ENCODE measurements around the gene TMEM59.

The TMEM59 gene

DNA sequence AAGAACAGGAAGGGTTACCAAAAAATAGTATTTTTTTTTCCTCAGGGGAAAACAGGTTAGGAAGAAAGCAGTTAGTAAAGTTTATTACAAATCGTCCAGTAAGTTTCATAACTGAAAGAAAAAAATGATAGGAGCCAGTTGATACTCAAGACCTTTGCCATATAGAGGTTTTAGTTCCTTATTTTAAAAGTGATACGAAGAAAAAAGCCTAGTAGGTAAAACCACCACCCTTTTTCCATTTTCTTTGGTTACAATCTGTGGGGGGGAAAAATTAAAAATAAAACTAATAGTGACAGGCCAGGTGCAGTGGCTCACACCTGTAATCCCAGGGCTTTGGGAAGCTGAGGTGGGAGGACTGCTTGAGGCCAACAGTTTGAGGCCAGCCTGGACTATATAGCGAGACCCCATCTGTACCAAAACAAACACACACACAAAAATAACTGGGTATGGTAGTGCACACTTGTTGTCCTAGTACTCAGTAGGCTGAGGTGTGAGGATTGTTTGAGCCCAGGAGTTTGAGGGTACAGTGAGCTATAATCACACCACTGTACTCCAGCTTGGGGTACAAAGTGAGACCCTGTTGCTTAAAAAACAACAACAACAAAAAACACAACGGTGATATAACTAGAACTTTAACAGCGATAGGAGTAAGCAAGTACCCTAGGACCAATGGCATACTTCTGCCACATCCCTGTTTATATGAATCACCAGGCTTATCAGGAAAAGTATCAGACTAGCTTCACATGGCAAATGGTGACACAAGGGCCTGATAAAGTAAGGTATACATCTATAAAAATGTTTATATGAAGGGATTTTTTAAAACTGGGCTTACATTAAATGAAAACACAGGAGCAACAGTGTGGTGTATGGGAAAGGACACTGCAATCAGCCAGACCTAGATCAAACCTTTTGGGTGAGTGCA lies 5.4 kb downstream of the TMEM59 start:
- no peak overlapping the region for H3K27ac ChIP-seq (ENCODE audit: low read depth, low read length)
- no peak for TF ChIP-seq CTCF (IDR thresholded peaks at IDR 0.05; ENCODE audit: low read depth, low read length, poor library complexity, severe bottlenecking)
- no peak for TF ChIP-seq EZH2phosphoT487 (IDR thresholded peaks at IDR 0.05; ENCODE audit: borderline replicate concordance, low read length)
- no peak overlapping the region for H3K4me3 ChIP-seq (ENCODE audit: low read length)
- H3K9me3 ChIP-seq (ENCODE audit: control insufficient read depth, insufficient read depth, low read length), result no peaks in the 10 kb centered on the region
- H3K79me2 ChIP-seq (ENCODE audit: control insufficient read depth, low read length), result peaks cover 59% of the 10 kb centered on the region
- H4K20me1 ChIP-seq (ENCODE audit: control insufficient read depth, insufficient read depth, low read depth, low read length), result no peaks in the 10 kb centered on the region
- H3K9me2 ChIP-seq (replicated peaks; ENCODE audit: control insufficient read depth, low read length), result no peaks in the 10 kb centered on the region
- H3K4me2 ChIP-seq (ENCODE audit: low read length), result no peak overlapping the region
- H3K36me3 ChIP-seq (ENCODE audit: control insufficient read depth, low read length), result peaks cover 25% of the 10 kb centered on the region
- H3K4me1 ChIP-seq (ENCODE audit: control insufficient read depth, low read length), result peaks cover 8% of the 10 kb centered on the region
- no peaks in the 10 kb centered on the region for H3F3A ChIP-seq (ENCODE audit: control insufficient read depth, insufficient read depth)
- no peaks in the 10 kb centered on the region for H3K27me3 ChIP-seq (ENCODE audit: control insufficient read depth, low read length)

DNA sequence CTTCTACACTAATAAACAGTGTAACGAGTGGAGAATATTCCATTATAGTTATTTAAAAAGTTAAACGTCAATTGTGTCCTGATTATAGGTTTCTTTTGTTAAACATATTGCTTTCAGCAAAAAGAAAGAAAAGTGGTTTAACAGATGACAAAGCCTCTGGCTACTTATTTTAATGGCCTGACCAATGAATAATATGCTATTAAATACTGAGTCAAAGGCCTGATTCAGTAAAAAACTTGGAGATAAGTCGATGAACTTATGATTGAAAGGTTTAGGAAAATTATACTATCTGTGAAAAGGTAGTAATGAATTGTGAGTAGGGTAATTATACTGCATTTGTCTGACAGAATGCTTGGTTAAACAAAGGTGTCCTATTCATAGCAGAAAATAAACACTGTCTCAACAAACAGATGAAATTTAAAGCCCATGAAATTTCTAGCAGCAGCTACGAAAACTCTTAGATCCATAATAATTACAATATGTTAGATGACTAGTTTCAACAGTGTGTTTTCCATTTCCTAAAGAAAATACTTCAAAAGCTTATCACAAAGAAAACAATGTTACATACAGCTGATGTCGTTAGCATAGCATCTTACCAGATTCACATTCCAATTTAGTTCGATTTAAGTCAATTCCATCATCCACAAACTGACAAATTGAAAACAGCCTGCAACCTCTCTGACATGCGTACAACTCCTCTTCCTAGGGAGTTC lies 6.2 kb downstream of the TMEM59 start:
- TF ChIP-seq EZH2phosphoT487 (IDR thresholded peaks at IDR 0.05; ENCODE audit: borderline replicate concordance, low read length) (no peak), CTCF (IDR thresholded peaks at IDR 0.05; ENCODE audit: low read depth, low read length, poor library complexity, severe bottlenecking) (no peak)
- peaks cover 50% of the 10 kb centered on the region for H3K79me2 ChIP-seq (ENCODE audit: control insufficient read depth, low read length)

DNA sequence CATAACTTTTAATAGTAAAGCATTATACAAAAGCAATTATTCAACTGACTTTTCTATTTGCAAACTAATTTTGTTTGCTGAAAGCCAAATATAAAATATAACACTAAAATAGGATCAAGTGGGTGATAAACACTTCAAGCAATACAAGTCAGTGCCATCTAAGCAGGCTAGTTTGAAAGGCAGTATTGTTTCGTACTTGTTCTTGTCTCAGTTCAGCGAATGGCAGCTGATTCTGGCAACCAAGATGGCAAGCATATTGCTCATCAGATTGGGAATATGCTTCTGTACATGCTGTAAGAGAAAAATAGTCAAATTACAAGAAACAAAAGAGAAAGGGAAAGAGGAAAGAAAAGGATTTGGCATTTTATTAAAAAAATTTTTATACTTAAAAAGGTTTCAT lies 7.5 kb downstream of the TMEM59 start:
- no peaks in the 10 kb centered on the region; the same call in 1 of the 2 replicates for H3F3A ChIP-seq (ENCODE audit: control insufficient read depth, insufficient read depth)
- H3K9me3 ChIP-seq (ENCODE audit: control insufficient read depth, insufficient read depth, low read length), result no peaks in the 10 kb centered on the region
- TF ChIP-seq EZH2phosphoT487 (IDR thresholded peaks at IDR 0.05; ENCODE audit: borderline replicate concordance, low read length) (no peak), CTCF (IDR thresholded peaks at IDR 0.05; ENCODE audit: low read depth, low read length, poor library complexity, severe bottlenecking) (no peak)
- H3K9me2 ChIP-seq (replicated peaks; ENCODE audit: control insufficient read depth, low read length), result no peaks in the 10 kb centered on the region
- no peaks in the 10 kb centered on the region for H3K27me3 ChIP-seq (ENCODE audit: control insufficient read depth, low read length)
- H3K27ac ChIP-seq (ENCODE audit: low read depth, low read length), result no peak overlapping the region
- no peaks in the 10 kb centered on the region for H3K4me1 ChIP-seq (ENCODE audit: control insufficient read depth, low read length)
- H4K20me1 ChIP-seq (ENCODE audit: control insufficient read depth, insufficient read depth, low read depth, low read length), result no peaks in the 10 kb centered on the region
- H3K4me2 ChIP-seq (ENCODE audit: low read length), result no peak overlapping the region
- no peak overlapping the region for H3K4me3 ChIP-seq (ENCODE audit: low read length)
- H3K79me2 ChIP-seq (ENCODE audit: control insufficient read depth, low read length), result peaks cover 37% of the 10 kb centered on the region
- peaks cover 41% of the 10 kb centered on the region for H3K36me3 ChIP-seq (ENCODE audit: control insufficient read depth, low read length)

More for the DNA sequence above, 6.2 kb downstream of the TMEM59 start:
- no peaks in the 10 kb centered on the region for H3K27me3 ChIP-seq (ENCODE audit: control insufficient read depth, low read length)
- H4K20me1 ChIP-seq (ENCODE audit: control insufficient read depth, insufficient read depth, low read depth, low read length), result no peaks in the 10 kb centered on the region
- no peak overlapping the region for H3K4me3 ChIP-seq (ENCODE audit: low read length)
- no peaks in the 10 kb centered on the region for H3K9me3 ChIP-seq (ENCODE audit: control insufficient read depth, insufficient read depth, low read length)
- H3K36me3 ChIP-seq (ENCODE audit: control insufficient read depth, low read length), result peaks cover 29% of the 10 kb centered on the region
- no peak overlapping the region for H3K27ac ChIP-seq (ENCODE audit: low read depth, low read length)
- H3K4me2 ChIP-seq (ENCODE audit: low read length), result no peak overlapping the region
- H3F3A ChIP-seq (ENCODE audit: control insufficient read depth, insufficient read depth), result no peaks in the 10 kb centered on the region
- H3K4me1 ChIP-seq (ENCODE audit: control insufficient read depth, low read length), result peaks cover 8% of the 10 kb centered on the region
- H3K9me2 ChIP-seq (replicated peaks; ENCODE audit: control insufficient read depth, low read length), result no peaks in the 10 kb centered on the region
